HG03135 (cell line): ENCODE data around the gene HUWE1.
"Not testable (repeated sequence)": the region's sequence is repeated elsewhere in the genome, so short reads cannot be mapped to it uniquely, and the experiment has no call there.

Experiments
- ATAC-seq: cut with Tn5 transposase; IDR thresholded peaks from one replicate; pipeline ENCODE4 v1.9.1; 2021; ENCODE audit warnings: mild to moderate bottlenecking, moderate library complexity; ENCODE audit not compliant: unreplicated experiment

HUWE1 gene

GRCh38 chrX:53531255-53531966 is 155.1 kb downstream of the HUWE1 start:
- not testable (repeated sequence) for ATAC-seq

DNA sequence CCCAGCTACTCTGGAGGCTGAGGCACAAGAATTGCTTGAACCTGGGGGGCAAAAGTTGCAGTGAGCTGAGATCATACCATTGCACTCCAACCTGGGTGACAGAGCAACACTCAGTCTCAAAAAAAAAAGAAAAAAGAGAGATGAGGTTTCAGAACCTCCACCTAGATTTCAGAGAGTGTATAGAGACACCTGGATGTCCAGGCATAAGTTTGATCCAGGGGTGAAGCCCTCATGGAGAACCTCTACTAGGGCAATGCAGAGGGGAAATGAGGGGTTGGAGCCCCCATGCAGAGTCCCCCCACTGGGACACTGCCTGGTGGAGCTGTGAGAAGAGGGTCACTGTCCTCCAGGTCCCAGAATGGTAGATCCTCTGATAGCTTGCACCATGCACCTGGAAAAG is 159.5 kb downstream of the HUWE1 start:
- ATAC-seq: no peak

DNA sequence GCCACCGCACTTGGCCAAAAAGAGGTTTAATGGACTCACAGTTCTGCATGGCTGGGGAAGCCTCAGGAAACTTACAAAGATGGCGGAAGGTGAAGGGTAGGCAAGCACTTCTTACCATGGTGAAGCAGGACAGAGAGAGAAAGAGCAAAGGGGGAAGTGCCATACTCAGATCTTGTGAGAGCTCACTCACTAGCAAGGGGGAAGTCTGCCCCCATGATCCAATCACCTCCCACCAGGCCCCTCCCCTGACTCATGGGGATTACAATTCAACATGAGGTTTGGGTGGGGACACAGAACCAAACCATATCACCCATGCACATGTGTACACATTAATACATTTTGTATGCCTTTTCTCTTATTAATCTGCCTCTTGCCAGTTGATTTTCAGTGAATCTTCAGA is 175.2 kb downstream of the HUWE1 start:
- no peak for ATAC-seq

- ATAC-seq: not testable (repeated sequence)
These were observed 182.5 kb downstream of the HUWE1 start for GRCh38 chrX:53504035-53504434.

DNA sequence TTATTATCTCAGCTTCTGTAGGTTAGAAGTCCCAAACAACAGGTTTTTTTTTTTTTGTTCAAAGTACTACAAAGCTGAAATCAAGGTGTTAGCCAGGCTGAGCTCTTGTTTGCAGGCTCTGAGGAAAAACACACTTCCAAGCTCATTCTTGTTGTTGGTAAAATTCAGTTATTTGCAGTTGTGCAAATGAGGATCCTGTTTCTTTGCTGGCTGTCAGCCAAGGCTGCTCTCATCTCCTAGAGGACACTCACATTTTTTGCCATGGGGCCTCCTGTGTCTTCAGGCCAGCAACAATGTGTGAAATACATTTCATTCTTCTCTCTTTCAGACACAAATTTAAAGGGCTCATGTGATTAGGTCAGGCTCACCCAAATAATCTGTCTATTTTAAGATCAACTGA is 192.1 kb downstream of the HUWE1 start:
- ATAC-seq: no peak

DNA sequence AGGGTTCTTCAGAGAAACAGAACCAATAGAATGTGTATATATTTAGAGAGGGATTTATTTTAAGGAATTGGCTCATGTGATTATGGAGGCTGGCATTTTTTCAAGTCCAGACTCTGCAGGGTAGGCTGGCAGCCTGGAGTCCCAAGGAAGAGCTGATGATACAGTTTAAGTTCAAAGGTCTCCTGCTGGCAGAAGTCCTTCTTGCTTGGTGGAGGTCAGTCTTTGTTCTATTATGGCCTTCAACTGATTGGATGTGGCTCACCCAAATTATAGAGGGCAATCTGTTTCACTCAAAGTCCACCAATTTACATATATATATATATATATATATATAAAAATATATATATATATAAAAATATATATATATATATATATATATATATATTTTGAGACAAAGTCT is 200.2 kb downstream of the HUWE1 start:
- no peak for ATAC-seq

DNA sequence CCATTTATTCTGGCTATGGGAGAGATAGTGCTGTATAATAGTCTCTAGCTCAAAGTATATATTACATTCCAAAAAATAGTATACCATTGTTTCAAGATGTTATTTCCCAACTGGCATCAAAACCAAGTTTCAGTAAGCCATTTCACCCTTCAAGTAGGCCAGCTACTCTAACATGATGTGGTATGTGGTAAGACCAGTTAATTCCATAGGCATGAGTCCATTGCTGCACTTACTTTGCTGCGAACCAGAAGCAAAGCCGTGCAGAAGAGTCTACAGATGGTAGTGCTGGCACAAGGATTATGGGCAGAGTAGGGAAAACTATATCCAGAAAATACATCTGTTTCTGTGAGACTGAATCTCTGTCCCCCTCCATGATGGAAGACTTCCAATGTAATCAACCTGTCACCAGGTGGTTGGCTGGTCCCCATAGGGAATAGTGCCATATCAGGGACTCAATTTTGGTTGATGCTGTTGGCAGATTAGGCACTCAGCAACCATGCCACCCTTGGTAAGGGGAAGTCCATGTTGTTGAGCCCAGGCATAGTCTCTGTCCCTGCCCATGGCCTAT is 202.6 kb downstream of the HUWE1 start:
- ATAC-seq: no peak

- ATAC-seq: no peak
These were observed 203.1 kb downstream of the HUWE1 start for GRCh38 chrX:53483416-53483815.
